SK-N-SH treated with all-trans-retinoic acid at 6 μM for 48 hours (cell line): ENCODE data around the gene TCF3.
A peak's percentile ranks its signal among the peaks of the same experiment; 100 is the strongest.

Experiments used
- ATAC-seq: fragments of 200-7000 bp; cut with Tn5 transposase; 3 replicates; pipeline ENCODE4 v1.9.1; 2020; ENCODE audit warnings: mild to moderate bottlenecking, moderate library complexity
- BACH2 ChIP-seq: fragments of 250-450 bp; sonication (Bioruptor Pico); IDR thresholded peaks from 2 replicates; pipeline ENCODE4 v1.9.0; 2021; ENCODE audit warnings: mild to moderate bottlenecking, borderline replicate concordance
- CSDC2 ChIP-seq: fragments of 250-450 bp; sonication (Bioruptor Pico); IDR thresholded peaks from 2 replicates; pipeline ENCODE4 v1.5.0; 2020; ENCODE audit warnings: mild to moderate bottlenecking, moderate library complexity
- ESRRG ChIP-seq: fragments of 250-450 bp; sonication (Bioruptor Pico); IDR thresholded peaks from 2 replicates; pipeline ENCODE4 v1.6.1; 2021; ENCODE audit warnings: mild to moderate bottlenecking
- GLIS3 ChIP-seq: fragments of 250-450 bp; sonication (Bioruptor Pico); IDR thresholded peaks from 2 replicates; pipeline ENCODE4 v1.5.0; 2020; ENCODE audit warnings: mild to moderate bottlenecking, moderate library complexity
- ISL1 ChIP-seq: fragments of 250-450 bp; sonication (Bioruptor Pico); IDR thresholded peaks from 2 replicates; pipeline ENCODE4 v2.1.2; 2022; ENCODE audit warnings: mild to moderate bottlenecking, moderate library complexity
- OSR1 ChIP-seq: fragments of 250-450 bp; sonication (Bioruptor Pico); IDR thresholded peaks from 2 replicates; pipeline ENCODE4 v1.8.0; 2022; ENCODE audit warnings: moderate library complexity, mild to moderate bottlenecking, inconsistent platforms
- PPARA ChIP-seq: fragments of 250-450 bp; sonication (Bioruptor Pico); IDR thresholded peaks from 2 replicates; pipeline ENCODE4 v1.5.0; 2020; ENCODE audit warnings: mild to moderate bottlenecking, borderline replicate concordance
- RARB ChIP-seq: fragments of 250-450 bp; sonication (Bioruptor Pico); IDR thresholded peaks from 2 replicates; pipeline ENCODE4 v1.8.0; 2021; ENCODE audit warnings: mild to moderate bottlenecking, moderate library complexity
- SNAI2 ChIP-seq: fragments of 250-450 bp; sonication (Bioruptor Pico); IDR thresholded peaks from 2 replicates; pipeline ENCODE4 v1.5.0; 2020; ENCODE audit warnings: mild to moderate bottlenecking, moderate library complexity
- TCF4 ChIP-seq: fragments of 250-450 bp; sonication (Bioruptor Pico); IDR thresholded peaks from 2 replicates; pipeline ENCODE4 v1.8.0; 2021; ENCODE audit warnings: mild to moderate bottlenecking, moderate library complexity, borderline replicate concordance
- TOX ChIP-seq: fragments of 250-450 bp; sonication (Bioruptor Pico); IDR thresholded peaks from 2 replicates; pipeline ENCODE4 v1.8.0; 2021; ENCODE audit warnings: mild to moderate bottlenecking, moderate library complexity, borderline replicate concordance
- ZC3H10 ChIP-seq: fragments of 250-450 bp; sonication (Bioruptor Pico); IDR thresholded peaks from 2 replicates; pipeline ENCODE4 v1.5.1; 2021; ENCODE audit warnings: mild to moderate bottlenecking, moderate library complexity
- ZFP3 ChIP-seq: fragments of 250-450 bp; sonication (Bioruptor Pico); IDR thresholded peaks from 2 replicates; pipeline ENCODE4 v1.5.0; 2020; ENCODE audit warnings: mild to moderate bottlenecking, moderate library complexity
- ZFP30 ChIP-seq: fragments of 450-650 bp; formaldehyde crosslinking; IDR thresholded peaks from 2 replicates; pipeline ENCODE4 v1.5.0; 2022; ENCODE audit warnings: mild to moderate bottlenecking, moderate library complexity
- ZNF565 ChIP-seq: fragments of 450-650 bp; formaldehyde crosslinking; conservative IDR thresholded peaks from 2 replicates; pipeline ENCODE4 v1.5.0; 2020; ENCODE audit warnings: low read depth, mild to moderate bottlenecking, moderate library complexity
- ZNF70 ChIP-seq: fragments of 450-650 bp; formaldehyde crosslinking; IDR thresholded peaks from 2 replicates; pipeline ENCODE4 v1.5.0; 2020; ENCODE audit warnings: mild to moderate bottlenecking, moderate library complexity
- ZNF8 ChIP-seq: fragments of 450-650 bp; formaldehyde crosslinking; IDR thresholded peaks from 2 replicates; pipeline ENCODE4 v1.5.0; 2020; ENCODE audit warnings: mild to moderate bottlenecking, moderate library complexity
- TF ChIP-seq, protein P1 (sequence below): fragments of 250-450 bp; sonication (Bioruptor Pico); IDR thresholded peaks from 2 replicates; pipeline ENCODE4 v1.5.1; 2020; ENCODE audit warnings: low read depth, mild to moderate bottlenecking, moderate library complexity
- TF ChIP-seq, protein P2 (sequence below): fragments of 250-450 bp; sonication (Bioruptor Pico); IDR thresholded peaks from 2 replicates; pipeline ENCODE4 v1.5.0; 2020; ENCODE audit warnings: mild to moderate bottlenecking, moderate library complexity
- TF ChIP-seq, protein P3 (sequence below): fragments of 250-450 bp; sonication (Bioruptor Pico); IDR thresholded peaks from 2 replicates; pipeline ENCODE4 v1.8.0; 2020; ENCODE audit warnings: mild to moderate bottlenecking, moderate library complexity, borderline replicate concordance
- TF ChIP-seq, protein P4 (sequence below): fragments of 250-450 bp; sonication (Bioruptor Pico); IDR thresholded peaks from 2 replicates; pipeline ENCODE4 v1.5.1; 2021; ENCODE audit warnings: mild to moderate bottlenecking, moderate library complexity
- TF ChIP-seq, protein P5 (sequence below): fragments of 250-450 bp; sonication (Bioruptor Pico); IDR thresholded peaks from 2 replicates; pipeline ENCODE4 v1.8.0; 2021; ENCODE audit warnings: low read depth, mild to moderate bottlenecking, moderate library complexity, borderline replicate concordance

Gene TCF3

DNA sequence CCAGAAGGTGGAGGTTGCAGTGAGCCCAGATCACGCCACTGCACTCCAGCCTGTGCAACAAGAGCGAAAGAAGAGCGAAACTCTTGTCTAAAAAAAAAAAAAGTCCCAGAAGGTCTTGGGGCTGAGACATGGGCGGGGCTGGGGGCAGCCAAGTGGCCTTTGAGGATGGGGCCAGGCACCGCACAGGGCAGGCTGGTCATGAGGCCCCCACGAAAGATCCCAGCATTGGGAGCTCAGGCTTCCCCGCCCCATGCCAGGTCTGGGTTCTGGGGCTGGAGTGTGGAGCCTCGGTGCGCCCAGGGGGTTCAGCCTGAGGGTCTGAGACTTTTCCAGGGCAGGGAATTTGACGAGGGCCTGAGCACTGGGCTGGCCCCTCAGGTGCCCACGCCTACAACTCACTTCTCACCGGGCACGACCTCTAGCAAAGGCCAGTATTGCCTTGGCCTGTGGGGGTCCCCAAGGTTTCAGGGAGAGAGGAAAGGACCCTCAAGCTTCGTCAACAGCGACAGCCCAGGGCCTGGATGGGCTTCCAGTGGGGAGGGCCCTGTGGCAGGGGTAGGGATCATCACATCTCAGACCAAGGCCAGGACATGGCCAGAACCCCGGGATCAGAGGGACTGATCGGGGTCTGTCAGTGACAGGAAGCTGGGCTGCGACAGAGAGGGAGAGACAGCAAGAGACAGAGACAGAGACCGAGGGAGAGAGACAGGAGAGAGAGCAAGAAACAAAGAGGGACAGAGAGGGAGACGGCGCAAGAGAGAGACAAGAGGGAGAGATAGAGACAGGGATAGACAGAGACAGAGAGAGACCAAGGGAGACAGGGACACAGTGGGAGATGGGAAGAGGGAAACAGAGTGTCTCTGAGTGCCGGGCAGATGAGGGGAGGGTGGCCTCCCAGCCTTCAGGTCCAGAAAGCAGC is 76.8 kb downstream of the TCF3 start:
- TF ChIP-seq ZNF8 (CRISPR knock-in tag) (no peak), RARB (CRISPR knock-in tag) (no peak), ZC3H10 (CRISPR knock-in tag) (no peak), ZNF565 (CRISPR knock-in tag) (no peak), ZFP30 (CRISPR knock-in tag) (no peak)
- ATAC-seq = peak; percentile 9

DNA sequence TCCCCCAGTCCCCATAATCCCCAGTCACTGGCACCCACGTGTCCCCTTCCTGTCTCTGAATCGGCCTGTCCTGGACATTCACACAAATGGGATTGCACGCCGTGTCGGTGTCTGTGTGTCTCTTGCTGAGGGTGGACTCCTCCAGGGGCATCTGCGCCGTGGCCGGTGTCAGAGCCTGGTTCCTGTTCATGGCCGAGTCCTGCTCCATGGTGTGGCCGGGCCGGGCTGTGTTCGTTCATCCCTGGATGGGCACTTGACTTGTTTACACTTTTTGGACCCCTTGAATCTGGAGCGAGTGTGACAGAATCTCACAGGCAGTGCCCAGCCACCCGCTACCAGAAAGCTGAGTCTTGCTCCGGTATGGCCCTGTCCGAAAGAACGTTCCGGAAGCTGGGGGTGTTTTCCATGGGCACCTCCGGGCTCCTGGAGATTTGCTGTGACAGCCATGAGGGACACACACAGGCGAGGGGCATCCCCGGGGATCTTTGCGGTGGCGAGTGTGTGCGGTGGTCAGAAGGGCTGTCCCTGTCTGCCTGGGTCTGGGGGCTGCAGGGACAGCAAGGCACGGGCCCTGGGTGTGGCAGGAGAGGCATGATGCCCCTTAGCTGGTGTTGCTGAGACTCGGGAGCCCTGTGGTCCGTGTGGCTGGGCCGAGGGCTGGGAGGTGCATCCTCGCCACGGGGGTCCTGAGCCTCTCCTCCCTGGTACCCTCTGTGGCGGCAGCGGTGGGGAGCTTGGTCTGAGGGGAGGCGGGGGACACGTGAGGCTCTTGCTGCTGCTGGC is 77.9 kb downstream of the TCF3 start:
- TF ChIP-seq PPARA (CRISPR knock-in tag) = no peak
- TF ChIP-seq, protein P1, sequence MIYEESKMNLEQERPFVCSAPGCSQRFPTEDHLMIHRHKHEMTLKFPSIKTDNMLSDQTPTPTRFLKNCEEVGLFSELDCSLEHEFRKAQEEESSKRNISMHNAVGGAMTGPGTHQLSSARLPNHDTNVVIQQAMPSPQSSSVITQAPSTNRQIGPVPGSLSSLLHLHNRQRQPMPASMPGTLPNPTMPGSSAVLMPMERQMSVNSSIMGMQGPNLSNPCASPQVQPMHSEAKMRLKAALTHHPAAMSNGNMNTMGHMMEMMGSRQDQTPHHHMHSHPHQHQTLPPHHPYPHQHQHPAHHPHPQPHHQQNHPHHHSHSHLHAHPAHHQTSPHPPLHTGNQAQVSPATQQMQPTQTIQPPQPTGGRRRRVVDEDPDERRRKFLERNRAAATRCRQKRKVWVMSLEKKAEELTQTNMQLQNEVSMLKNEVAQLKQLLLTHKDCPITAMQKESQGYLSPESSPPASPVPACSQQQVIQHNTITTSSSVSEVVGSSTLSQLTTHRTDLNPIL = no peak
- no peak for ATAC-seq

DNA sequence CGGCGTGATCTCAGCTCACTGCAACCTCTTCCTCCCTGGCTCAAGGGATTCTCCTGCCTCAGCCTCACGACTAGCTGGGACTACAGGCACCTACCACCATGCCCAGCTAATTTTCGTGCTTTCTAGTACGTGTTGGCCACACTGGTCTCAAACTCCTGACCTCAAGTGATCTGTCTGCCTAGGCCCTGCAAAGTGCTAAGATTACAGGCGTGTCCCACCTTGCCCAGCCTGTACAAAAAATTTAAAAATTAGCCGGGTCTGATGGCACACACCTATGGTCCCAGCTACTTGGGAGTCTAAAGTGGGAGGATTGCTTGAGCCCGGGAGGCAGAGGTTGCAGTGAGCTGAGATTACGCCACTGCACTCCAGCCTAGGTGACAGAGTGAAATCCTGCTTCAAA is 79.6 kb downstream of the TCF3 start:
- no peak for ATAC-seq
- no peak for TF ChIP-seq GLIS3 (CRISPR knock-in tag)
- TF ChIP-seq ZFP30 (CRISPR knock-in tag) = no peak
- no peak for TF ChIP-seq PPARA (CRISPR knock-in tag)
- no peak for TF ChIP-seq OSR1 (CRISPR knock-in tag)
- no peak for TF ChIP-seq ZNF8 (CRISPR knock-in tag)
- TF ChIP-seq ZNF70 (CRISPR knock-in tag) = no peak
- TF ChIP-seq TOX (CRISPR knock-in tag) = no peak
- TF ChIP-seq ESRRG = no peak
- TF ChIP-seq BACH2 (CRISPR knock-in tag) = no peak
- no peak for TF ChIP-seq ZC3H10 (CRISPR knock-in tag)
- TF ChIP-seq, protein P2, sequence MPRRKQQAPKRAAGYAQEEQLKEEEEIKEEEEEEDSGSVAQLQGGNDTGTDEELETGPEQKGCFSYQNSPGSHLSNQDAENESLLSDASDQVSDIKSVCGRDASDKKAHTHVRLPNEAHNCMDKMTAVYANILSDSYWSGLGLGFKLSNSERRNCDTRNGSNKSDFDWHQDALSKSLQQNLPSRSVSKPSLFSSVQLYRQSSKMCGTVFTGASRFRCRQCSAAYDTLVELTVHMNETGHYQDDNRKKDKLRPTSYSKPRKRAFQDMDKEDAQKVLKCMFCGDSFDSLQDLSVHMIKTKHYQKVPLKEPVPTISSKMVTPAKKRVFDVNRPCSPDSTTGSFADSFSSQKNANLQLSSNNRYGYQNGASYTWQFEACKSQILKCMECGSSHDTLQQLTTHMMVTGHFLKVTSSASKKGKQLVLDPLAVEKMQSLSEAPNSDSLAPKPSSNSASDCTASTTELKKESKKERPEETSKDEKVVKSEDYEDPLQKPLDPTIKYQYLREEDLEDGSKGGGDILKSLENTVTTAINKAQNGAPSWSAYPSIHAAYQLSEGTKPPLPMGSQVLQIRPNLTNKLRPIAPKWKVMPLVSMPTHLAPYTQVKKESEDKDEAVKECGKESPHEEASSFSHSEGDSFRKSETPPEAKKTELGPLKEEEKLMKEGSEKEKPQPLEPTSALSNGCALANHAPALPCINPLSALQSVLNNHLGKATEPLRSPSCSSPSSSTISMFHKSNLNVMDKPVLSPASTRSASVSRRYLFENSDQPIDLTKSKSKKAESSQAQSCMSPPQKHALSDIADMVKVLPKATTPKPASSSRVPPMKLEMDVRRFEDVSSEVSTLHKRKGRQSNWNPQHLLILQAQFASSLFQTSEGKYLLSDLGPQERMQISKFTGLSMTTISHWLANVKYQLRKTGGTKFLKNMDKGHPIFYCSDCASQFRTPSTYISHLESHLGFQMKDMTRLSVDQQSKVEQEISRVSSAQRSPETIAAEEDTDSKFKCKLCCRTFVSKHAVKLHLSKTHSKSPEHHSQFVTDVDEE (CRISPR knock-in tag) = no peak
- TF ChIP-seq CSDC2 = no peak
- TF ChIP-seq TCF4 (CRISPR knock-in tag) = no peak
- TF ChIP-seq SNAI2 (CRISPR knock-in tag) = no peak
- TF ChIP-seq, protein P3, sequence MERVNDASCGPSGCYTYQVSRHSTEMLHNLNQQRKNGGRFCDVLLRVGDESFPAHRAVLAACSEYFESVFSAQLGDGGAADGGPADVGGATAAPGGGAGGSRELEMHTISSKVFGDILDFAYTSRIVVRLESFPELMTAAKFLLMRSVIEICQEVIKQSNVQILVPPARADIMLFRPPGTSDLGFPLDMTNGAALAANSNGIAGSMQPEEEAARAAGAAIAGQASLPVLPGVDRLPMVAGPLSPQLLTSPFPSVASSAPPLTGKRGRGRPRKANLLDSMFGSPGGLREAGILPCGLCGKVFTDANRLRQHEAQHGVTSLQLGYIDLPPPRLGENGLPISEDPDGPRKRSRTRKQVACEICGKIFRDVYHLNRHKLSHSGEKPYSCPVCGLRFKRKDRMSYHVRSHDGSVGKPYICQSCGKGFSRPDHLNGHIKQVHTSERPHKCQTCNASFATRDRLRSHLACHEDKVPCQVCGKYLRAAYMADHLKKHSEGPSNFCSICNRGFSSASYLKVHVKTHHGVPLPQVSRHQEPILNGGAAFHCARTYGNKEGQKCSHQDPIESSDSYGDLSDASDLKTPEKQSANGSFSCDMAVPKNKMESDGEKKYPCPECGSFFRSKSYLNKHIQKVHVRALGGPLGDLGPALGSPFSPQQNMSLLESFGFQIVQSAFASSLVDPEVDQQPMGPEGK = no peak
- TF ChIP-seq ISL1 = no peak
- no peak for TF ChIP-seq ZNF565 (CRISPR knock-in tag)
- TF ChIP-seq, protein P4, sequence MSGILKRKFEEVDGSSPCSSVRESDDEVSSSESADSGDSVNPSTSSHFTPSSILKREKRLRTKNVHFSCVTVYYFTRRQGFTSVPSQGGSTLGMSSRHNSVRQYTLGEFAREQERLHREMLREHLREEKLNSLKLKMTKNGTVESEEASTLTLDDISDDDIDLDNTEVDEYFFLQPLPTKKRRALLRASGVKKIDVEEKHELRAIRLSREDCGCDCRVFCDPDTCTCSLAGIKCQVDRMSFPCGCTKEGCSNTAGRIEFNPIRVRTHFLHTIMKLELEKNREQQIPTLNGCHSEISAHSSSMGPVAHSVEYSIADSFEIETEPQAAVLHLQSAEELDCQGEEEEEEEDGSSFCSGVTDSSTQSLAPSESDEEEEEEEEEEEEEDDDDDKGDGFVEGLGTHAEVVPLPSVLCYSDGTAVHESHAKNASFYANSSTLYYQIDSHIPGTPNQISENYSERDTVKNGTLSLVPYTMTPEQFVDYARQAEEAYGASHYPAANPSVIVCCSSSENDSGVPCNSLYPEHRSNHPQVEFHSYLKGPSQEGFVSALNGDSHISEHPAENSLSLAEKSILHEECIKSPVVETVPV = no peak
- TF ChIP-seq ZFP3 = no peak
- TF ChIP-seq, protein P5, sequence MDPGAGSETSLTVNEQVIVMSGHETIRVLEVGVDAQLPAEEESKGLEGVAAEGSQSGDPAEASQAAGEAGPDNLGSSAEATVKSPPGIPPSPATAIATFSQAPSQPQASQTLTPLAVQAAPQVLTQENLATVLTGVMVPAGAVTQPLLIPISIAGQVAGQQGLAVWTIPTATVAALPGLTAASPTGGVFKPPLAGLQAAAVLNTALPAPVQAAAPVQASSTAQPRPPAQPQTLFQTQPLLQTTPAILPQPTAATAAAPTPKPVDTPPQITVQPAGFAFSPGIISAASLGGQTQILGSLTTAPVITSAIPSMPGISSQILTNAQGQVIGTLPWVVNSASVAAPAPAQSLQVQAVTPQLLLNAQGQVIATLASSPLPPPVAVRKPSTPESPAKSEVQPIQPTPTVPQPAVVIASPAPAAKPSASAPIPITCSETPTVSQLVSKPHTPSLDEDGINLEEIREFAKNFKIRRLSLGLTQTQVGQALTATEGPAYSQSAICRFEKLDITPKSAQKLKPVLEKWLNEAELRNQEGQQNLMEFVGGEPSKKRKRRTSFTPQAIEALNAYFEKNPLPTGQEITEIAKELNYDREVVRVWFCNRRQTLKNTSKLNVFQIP (CRISPR knock-in tag) = no peak
